ENCODE results near the gene CSF1R. TPM values are rescaled to one million over a fixed set of nuclear protein-coding genes. Genes with fewer than 3 reads are reported as not detected.

Gene CSF1R
- total and polyA plus RNA-seq, 12 donors, result 4.8 to 83.9 (median 10.6) TPM

DNA sequence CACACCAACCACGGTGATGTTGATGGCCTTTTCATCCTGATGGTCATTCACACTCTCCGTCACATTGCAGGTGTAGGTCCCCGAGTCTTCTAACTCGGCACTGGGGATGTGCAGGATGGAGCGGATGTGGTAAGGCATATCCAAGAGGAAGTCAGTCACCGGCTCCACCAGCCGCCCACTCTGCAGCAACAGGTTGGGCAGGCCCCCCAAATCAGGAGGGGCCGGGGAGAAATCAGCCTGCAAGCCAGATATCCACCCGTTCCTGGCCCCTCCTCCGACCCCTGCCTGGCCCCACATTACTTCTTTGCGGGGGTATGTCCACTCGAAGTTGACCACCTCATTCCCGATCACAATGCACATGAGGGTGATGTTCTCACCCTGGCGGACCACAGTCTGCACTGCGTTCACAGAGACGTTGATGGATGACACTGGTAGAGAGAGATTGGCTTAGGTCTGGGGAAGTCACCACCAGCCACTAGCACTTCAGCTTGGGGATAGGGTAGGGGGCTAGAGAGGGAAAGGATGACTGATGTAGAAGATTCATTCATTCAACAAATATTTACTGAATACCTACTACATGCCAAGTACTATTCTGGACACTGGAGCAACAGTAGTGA is 47.3 kb upstream of the CSF1R start:
- 75 to 76% methylated on average over 16 of the region's 16 CpGs for WGBS, 2 donors

DNA sequence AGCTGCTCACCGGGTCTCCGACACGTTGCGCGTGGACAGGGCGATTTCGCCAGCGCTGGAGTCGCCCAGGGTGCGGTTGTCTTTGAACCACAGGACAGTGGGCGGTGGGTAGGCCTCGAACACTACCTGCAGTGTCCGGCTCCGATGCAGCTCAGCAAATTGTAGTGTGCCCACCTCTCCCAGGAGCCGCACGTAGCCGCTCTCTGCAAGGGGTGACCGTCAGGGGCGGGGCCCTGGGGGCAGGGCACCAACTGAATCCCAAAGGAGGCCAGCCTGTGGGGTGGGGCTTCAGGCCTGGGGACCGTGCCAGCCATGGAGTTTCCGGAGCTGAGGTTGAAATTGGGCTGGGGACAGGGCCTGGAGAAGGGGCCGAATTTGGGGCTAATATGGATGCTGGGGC is 46.4 kb upstream of the CSF1R start:
- 82 to 84% methylated on average over 22 of the region's 22 CpGs for WGBS, 2 donors
- no peak for DNase-seq
- H3K36me3 ChIP-seq, result peaks cover 0 to 89% (median 0%) of the 10 kb centered on the region in 9 donors
- H3K4me3 ChIP-seq, result no peak overlapping the region
- no peaks in the 10 kb centered on the region for H3K27me3 ChIP-seq
- H3K4me1 ChIP-seq, result peaks cover 12 to 77% (median 52%) of the 10 kb centered on the region in 9 donors
- H3K9me3 ChIP-seq, result no peaks in the 10 kb centered on the region
- no peak for ATAC-seq
- TF ChIP-seq, protein P1, sequence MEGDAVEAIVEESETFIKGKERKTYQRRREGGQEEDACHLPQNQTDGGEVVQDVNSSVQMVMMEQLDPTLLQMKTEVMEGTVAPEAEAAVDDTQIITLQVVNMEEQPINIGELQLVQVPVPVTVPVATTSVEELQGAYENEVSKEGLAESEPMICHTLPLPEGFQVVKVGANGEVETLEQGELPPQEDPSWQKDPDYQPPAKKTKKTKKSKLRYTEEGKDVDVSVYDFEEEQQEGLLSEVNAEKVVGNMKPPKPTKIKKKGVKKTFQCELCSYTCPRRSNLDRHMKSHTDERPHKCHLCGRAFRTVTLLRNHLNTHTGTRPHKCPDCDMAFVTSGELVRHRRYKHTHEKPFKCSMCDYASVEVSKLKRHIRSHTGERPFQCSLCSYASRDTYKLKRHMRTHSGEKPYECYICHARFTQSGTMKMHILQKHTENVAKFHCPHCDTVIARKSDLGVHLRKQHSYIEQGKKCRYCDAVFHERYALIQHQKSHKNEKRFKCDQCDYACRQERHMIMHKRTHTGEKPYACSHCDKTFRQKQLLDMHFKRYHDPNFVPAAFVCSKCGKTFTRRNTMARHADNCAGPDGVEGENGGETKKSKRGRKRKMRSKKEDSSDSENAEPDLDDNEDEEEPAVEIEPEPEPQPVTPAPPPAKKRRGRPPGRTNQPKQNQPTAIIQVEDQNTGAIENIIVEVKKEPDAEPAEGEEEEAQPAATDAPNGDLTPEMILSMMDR (IDR thresholded peaks at IDR 0.05), result no peak
- intact Hi-C loops (cut with DNase I), result loop anchor here in 6 of 10 donors (5.0 to 10.0 kb wide), 3 partner anchors 85 to 302 kb away; partner anchors contain the start of gene TCOF1 (in 1 of the 6)
- H3K27ac ChIP-seq, result peak overlapping the region in 9 of 10 donors; percentile 35 to 92 (median 53)

More for the DNA sequence above, 47.3 kb upstream of the CSF1R start:
- Histone ChIP-seq H3K4me1 (peaks cover 21 to 85% (median 62%) of the 10 kb centered on the region in 9 donors), H3K27me3 (no peaks in the 10 kb centered on the region), H3K4me3 (no peak overlapping the region), H3K9me3 (no peaks in the 10 kb centered on the region), H3K27ac (peak overlapping the region in 8 of 10 donors; percentile 15 to 92 (median 85)), H3K36me3 (peaks cover 0 to 80% (median 0%) of the 10 kb centered on the region in 9 donors)
- ATAC-seq, result no peak
- TF ChIP-seq, protein P1 (IDR thresholded peaks at IDR 0.05), result no peak
- intact Hi-C loops (cut with DNase I), result loop anchor here in 6 of 10 donors (5.0 to 10.0 kb wide), 3 partner anchors 84 to 301 kb away; partner anchors contain the start of gene TCOF1 (in 1 of the 6)
- no peak for DNase-seq

DNA sequence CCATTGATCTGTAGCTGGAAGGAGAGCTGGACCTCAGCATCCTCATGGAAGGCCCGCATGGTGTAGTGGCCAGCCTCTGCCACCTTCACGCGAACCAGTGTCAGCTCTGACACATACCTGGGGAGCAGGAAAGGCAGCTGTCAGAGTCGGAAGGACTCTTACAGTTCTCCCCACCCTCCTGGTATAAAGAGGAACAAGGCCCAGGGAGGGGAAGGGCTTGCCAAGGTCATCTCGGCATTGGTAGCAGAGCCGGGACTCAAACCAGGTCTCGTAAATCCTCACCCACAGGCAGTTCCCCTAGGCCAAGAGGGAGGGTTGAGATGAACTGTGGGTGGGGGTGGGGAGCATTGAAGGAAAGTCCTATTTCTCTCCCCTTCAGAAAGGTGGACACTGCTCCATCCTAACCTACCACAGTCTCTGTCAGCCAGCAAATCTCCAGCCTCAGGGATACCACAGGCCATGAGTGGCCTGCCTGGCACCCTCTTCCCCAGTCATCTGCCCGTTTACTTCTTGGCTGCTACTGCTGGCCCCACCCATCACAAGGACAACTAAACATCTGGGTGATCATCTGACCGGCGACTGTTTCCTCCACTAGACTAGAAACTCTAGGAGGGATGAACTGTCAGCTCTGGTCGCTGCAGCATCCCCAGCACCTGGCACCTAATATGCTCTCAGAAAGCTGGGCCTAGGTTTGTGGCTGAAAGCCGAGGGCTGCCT is 45.8 kb upstream of the CSF1R start:
- TF ChIP-seq, protein P1 (IDR thresholded peaks at IDR 0.05), result no peak
- no peak for DNase-seq
- no peak overlapping the region for H3K4me3 ChIP-seq
- H3K27ac ChIP-seq, result peak overlapping the region in 9 of 10 donors; percentile 35 to 92 (median 53)
- no peaks in the 10 kb centered on the region for H3K9me3 ChIP-seq
- 58 to 69% methylated on average over 12 of the region's 12 CpGs for WGBS, 2 donors
- H3K4me1 ChIP-seq, result peaks cover 6 to 71% (median 46%) of the 10 kb centered on the region in 9 donors
- H3K27me3 ChIP-seq, result no peaks in the 10 kb centered on the region
- peak in 1 of 8 donors; percentile 14 for ATAC-seq
- intact Hi-C loops (cut with DNase I), result loop anchor here in 7 of 10 donors (2.0 to 10.0 kb wide), 5 partner anchors 85 to 303 kb away; partner anchors contain the start of gene TCOF1 (in 1 of the 7)
- H3K36me3 ChIP-seq, result peaks cover 0 to 94% (median 0%) of the 10 kb centered on the region in 9 donors

DNA sequence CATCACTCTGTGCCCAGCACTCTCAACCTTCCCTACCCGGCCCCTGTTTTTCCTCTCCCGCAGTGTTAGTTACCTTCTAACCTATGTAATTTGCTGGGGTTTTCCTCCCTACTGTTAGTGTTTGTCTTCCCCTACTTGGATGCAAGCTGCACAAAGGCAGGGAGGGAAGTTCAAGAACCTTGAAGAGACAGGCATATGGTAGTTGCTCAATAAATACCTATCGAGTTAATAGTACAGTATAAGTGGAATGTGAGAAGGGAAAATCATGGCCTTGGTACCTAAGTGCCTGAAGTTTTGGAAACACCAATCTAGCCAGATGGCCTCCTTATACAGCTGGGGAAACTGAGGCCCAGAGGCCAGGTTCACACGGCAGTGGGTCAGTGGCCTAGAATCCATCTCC is 45.1 kb upstream of the CSF1R start:
- TF ChIP-seq, protein P1 (IDR thresholded peaks at IDR 0.05), result no peak
- H3K27me3 ChIP-seq, result no peaks in the 10 kb centered on the region
- 85 to 91% methylated on average over 4 of the region's 4 CpGs for WGBS, 2 donors
- peaks cover 0 to 96% (median 0%) of the 10 kb centered on the region in 9 donors for H3K36me3 ChIP-seq
- peak overlapping the region in 5 of 10 donors; percentile 22 to 92 (median 35) for H3K27ac ChIP-seq
- no peak overlapping the region for H3K4me3 ChIP-seq
- no peak for ATAC-seq
- H3K4me1 ChIP-seq, result peaks cover 5 to 64% (median 40%) of the 10 kb centered on the region in 9 donors
- intact Hi-C loops (cut with DNase I), result loop anchor here in 7 of 10 donors (2.0 to 10.0 kb wide), 5 partner anchors 85 to 303 kb away; partner anchors contain the start of gene TCOF1 (in 1 of the 7)
- DNase-seq, result no peak
- H3K9me3 ChIP-seq, result no peaks in the 10 kb centered on the region
